B cell (primary cell): ENCODE results near the gene CCK. TPM values are rescaled to one million over a fixed set of nuclear protein-coding genes. Genes with fewer than 3 reads are reported as not detected.

Source experiments
- ATAC-seq: fragments of 200-7000 bp; cut with Tn5 transposase; one replicate; pipeline ENCODE4 v1.10.0; 2021; ENCODE audit warnings: low read depth, mild to moderate bottlenecking, moderate number of reproducible peaks, moderate library complexity
- CTCF ChIA-PET: fragments of 350-600 bp; sonication (Branson Sonifier 250); formaldehyde crosslinking; loops from one replicate; lab custom pipeline; 2021; ENCODE audit warnings: antibody characterized with exemption, inconsistent platforms; lab: Charles Lee
- POLR2A ChIA-PET: fragments of 350-600 bp; sonication (Branson Sonifier 250); formaldehyde crosslinking; loops from one replicate; lab custom pipeline; 2021; ENCODE audit warnings: antibody characterized with exemption; lab: Charles Lee
- DNase-seq: peaks from one replicate; pipeline ENCODE4 v3.0.0; 2013
- H2AFZ ChIP-seq: 2 replicates; pipeline ENCODE4 v1.6.1; 2012; ENCODE audit warnings: mild to moderate bottlenecking, low read depth, low read length; ENCODE audit not compliant: insufficient read depth, poor library complexity, severe bottlenecking
- H3K27ac ChIP-seq, 2 donors: 1 replicate in 1 of 2; 2 replicates in 1 of 2; pipeline ENCODE4 v1.5.1; 2012 to 2013; ENCODE audit warnings: low read length in 2 of 2, mild to moderate bottlenecking in 2 of 2, moderate library complexity in 1 of 2
- H3K27me3 ChIP-seq, 4 experiments: fragments of 200-600 bp in 1 of 4; sonication (generic) in 1 of 4; replicated peaks in 1 of 4; 1 replicate in 2 of 4; 2 replicates in 2 of 4; pipeline versions ENCODE4 v1.6.1 to v1.7.0; 2013 to 2016; ENCODE audit warnings: low read length in 3 of 4, mild to moderate bottlenecking in 2 of 4, mixed read lengths in 1 of 4, moderate library complexity in 1 of 4; ENCODE audit not compliant: insufficient read depth in 4 of 4, control insufficient read depth in 3 of 4; ENCODE audit errors: control extremely low read depth in 1 of 4
- H3K36me3 ChIP-seq, 2 experiments: replicated peaks in 1 of 2; 1 replicate in 1 of 2; 2 replicates in 1 of 2; pipeline versions ENCODE4 v1.6.1 to v1.7.1; 2013; ENCODE audit warnings: low read length in 1 of 2; ENCODE audit not compliant: insufficient read depth in 2 of 2, control insufficient read depth in 1 of 2; ENCODE audit errors: control extremely low read depth in 1 of 2, extremely low read depth in 1 of 2
- H3K4me1 ChIP-seq, 2 donors: fragments of 200-600 bp in 1 of 2; sonication (generic) in 1 of 2; 1 replicate in 1 of 2; 2 replicates in 1 of 2; pipeline versions ENCODE4 v1.5.1 to v1.6.1; 2013 to 2017; ENCODE audit warnings: low read length in 2 of 2; ENCODE audit not compliant: control insufficient read depth in 2 of 2, insufficient read depth in 2 of 2
- H3K4me2 ChIP-seq: replicated peaks from 2 replicates; pipeline ENCODE3; 2012; ENCODE audit warnings: mild to moderate bottlenecking, low read depth, low read length; ENCODE audit not compliant: poor library complexity, severe bottlenecking
- H3K4me3 ChIP-seq, 5 experiments: fragments of 200-600 bp in 1 of 5; sonication (generic) in 1 of 5; 1 replicate in 3 of 5; 2 replicates in 2 of 5; pipeline versions ENCODE4 v1.5.1 to v1.7.0; 2011 to 2016; ENCODE audit warnings: low read length in 4 of 5, mild to moderate bottlenecking in 4 of 5, low read depth in 2 of 5, control low read depth in 1 of 5, moderate library complexity in 1 of 5; ENCODE audit not compliant: insufficient read depth in 1 of 5; ENCODE audit errors: control extremely low read depth in 1 of 5, extremely low read depth in 1 of 5
- H3K79me2 ChIP-seq: fragments of 200-600 bp; sonication (generic); one replicate; pipeline ENCODE4 v1.6.0; 2016; ENCODE audit warnings: low read length; ENCODE audit not compliant: control insufficient read depth, insufficient read depth
- H3K9ac ChIP-seq: fragments of 200-600 bp; sonication (generic); 2 replicates; pipeline ENCODE4 v1.6.1; 2017; ENCODE audit warnings: mild to moderate bottlenecking, low read length, moderate library complexity
- H3K9me3 ChIP-seq, 3 donors: one replicate each; pipeline versions ENCODE4 v1.6.1 to v1.7.1; 2013; ENCODE audit warnings: low read length in 2 of 3; ENCODE audit not compliant: control insufficient read depth in 2 of 3, insufficient read depth in 1 of 3; ENCODE audit errors: control extremely low read depth in 1 of 3
- H4K20me1 ChIP-seq: 2 replicates; pipeline ENCODE4 v1.6.0; 2012; ENCODE audit warnings: mild to moderate bottlenecking, low read length; ENCODE audit not compliant: insufficient read depth, control insufficient read depth, poor library complexity, severe bottlenecking
- H3K27ac Mint-ChIP-seq: one replicate; pipeline ENCODE4 v1.8.0; 2021; ENCODE audit warnings: mixed read lengths
- H3K27me3 Mint-ChIP-seq: one replicate; pipeline ENCODE4 v1.8.0; 2021; ENCODE audit warnings: mixed read lengths
- H3K4me1 Mint-ChIP-seq: one replicate; pipeline ENCODE4 v1.8.0; 2021; ENCODE audit warnings: mixed read lengths
- H3K4me3 Mint-ChIP-seq: one replicate; pipeline ENCODE4 v1.8.0; 2021; ENCODE audit warnings: mixed read lengths
- H3K9me3 Mint-ChIP-seq: one replicate; pipeline ENCODE4 v1.8.0; 2022; ENCODE audit warnings: mixed read lengths; ENCODE audit not compliant: insufficient read depth
- CTCF ChIP-seq: fragments of 200-600 bp; IDR thresholded peaks from one replicate; pipeline ENCODE4 v1.8.0; 2022; ENCODE audit warnings: antibody characterized with exemption, mild to moderate bottlenecking
- EZH2 ChIP-seq: IDR thresholded peaks from 2 replicates; pipeline ENCODE4 v1.6.1; 2012; ENCODE audit warnings: borderline replicate concordance, low read depth, mild to moderate bottlenecking, moderate library complexity, low read length; ENCODE audit not compliant: insufficient read depth, poor library complexity, severe bottlenecking
- WGBS: methylation state at CpG from one replicate; pipeline ENCODE4 v1.1.5; 2013; ENCODE audit warnings: missing lambda C conversion rate; ENCODE audit not compliant: insufficient coverage; 5-methylcytosine and 5-hydroxymethylcytosine counted together
- intact Hi-C: fragments of 100-400 bp; cut with micrococcal nuclease; formaldehyde crosslinking; loops from one replicate; pipeline ENCODE4 v1.10.0; 2022
- polyA plus RNA-seq: library from polyadenylated mRNA; depleted of rRNA; stranded (reverse); fragments of >200 nt; gene quantifications from 2 replicates; pipeline ENCODE4 v1.2.3, GENCODE V29; 2012
- total RNA-seq, 2 donors: library from RNA; stranded (reverse); fragments of 120-200 nt in 1 of 2; gene quantifications; 1 replicate in 1 of 2; 2 replicates in 1 of 2; pipeline versions ENCODE4 v1.2.3 to v1.2.4, GENCODE V29; 2013 to 2022

Gene CCK
- total and polyA plus RNA-seq, 2 donors (not counting 1 experiment from before 2014, with no cell fraction given), result not detected

DNA sequence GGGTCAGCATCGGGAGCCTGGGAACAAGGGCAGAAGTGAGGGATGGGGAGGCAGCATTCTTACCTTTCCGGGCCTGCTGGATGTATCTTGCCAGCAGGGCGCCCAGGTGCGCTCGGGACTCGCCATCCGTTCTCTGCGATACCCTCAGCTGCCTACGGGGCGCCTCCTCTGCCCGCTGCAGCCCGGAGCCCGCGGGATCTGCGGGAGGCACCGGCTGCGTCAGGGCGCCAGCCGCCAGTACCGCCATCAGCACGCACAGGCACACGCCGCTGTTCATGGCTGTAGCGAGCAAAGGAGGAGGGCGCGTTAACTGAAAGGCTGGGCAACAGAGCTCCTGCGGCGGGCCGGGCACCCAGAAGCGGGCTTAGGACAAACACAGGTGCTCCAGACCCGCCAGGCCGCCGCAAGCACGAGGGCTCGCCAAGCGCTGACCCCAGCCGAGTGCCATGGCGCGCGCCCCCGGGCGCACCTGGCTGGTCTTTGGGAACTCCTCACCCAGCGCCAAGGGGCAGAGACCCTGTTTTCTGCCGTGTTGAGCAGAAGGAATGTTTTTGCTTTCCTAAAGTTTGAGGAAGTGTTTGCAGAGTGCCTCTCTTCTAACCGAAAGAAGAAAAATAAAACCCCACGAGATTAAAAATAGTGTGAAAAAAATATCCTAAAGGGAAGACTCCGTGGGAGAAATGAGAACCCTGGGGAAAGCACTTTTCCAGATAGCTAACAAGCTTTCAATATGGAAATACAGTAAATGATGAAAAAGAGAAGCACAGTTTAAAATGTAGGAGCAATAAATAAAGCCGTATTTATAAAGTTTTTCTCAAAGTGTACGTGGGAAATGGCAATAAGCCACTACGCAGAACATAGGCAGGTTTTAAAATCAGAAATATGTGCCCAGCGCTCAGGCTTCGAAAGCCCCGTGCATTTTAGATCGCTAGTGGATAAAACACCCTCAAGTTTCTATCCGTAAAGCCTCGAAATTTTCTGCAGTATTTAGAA, 2.3 kb downstream of the CCK start:
- Histone ChIP-seq H2AFZ (peak overlapping the region; percentile 38), H3K27me3 (peaks cover 0 to 68% (median 26%) of the 10 kb centered on the region in 4 experiments), H3K4me3 (peak overlapping the region in 2 of 5 experiments; percentile 15 to 35), H4K20me1 (no peaks in the 10 kb centered on the region), H3K9ac (no peak overlapping the region), H3K36me3 (no peaks in the 10 kb centered on the region), H3K27ac (no peak overlapping the region), H3K79me2 (no peaks in the 10 kb centered on the region), H3K4me1 (peaks cover 13 to 29% of the 10 kb centered on the region in 2 donors), H3K9me3 (peaks cover 0 to 14% (median 0%) of the 10 kb centered on the region in 3 donors), H3K4me2 (peak overlapping the region; percentile 60)
- no peak overlapping the region for H3K27ac Mint-ChIP-seq
- H3K9me3 Mint-ChIP-seq, result peaks cover 3% of the 10 kb centered on the region
- H3K4me1 Mint-ChIP-seq, result peaks cover 11% of the 10 kb centered on the region
- intact Hi-C loops, result no loop called here
- ATAC-seq (no peak), DNase-seq (peak; percentile 25)
- CTCF ChIA-PET, result interaction anchor here (1.2 kb wide), 1 partner anchor 16 kb away, joined by 3 read pairs; no protein-coding TSS in a partner anchor
- no peak for TF ChIP-seq EZH2
- no peak for TF ChIP-seq CTCF
- H3K27me3 Mint-ChIP-seq, result peaks cover 58% of the 10 kb centered on the region
- POLR2A ChIA-PET, result no interaction called here
- WGBS, result 1% methylated on average over 42 of the region's 56 CpGs
- H3K4me3 Mint-ChIP-seq, result peak overlapping the region; percentile 32

DNA sequence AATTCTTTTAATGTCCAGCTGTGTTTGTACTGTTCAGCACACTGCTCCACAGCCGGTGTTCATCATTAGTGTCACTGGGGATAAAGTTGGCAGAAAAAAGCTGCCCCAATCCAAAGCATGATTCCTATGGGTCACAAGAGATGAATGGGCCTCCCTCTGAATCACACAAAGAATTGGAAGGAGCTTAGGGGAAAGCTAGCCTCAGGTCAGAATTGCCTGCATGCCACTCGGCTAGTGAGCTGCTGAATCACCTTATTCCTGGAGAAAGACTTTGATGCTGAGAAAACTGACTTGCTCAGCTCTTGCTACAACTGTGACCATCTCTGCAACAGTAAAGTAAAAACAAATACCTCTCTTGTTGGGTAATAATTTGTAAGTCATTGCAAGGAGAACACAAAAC, 3.5 kb downstream of the CCK start:
- Histone ChIP-seq H3K9ac (no peak overlapping the region), H3K27me3 (peaks cover 0 to 58% (median 24%) of the 10 kb centered on the region in 4 experiments), H3K4me2 (no peak overlapping the region), H3K36me3 (no peaks in the 10 kb centered on the region), H4K20me1 (no peaks in the 10 kb centered on the region), H3K27ac (no peak overlapping the region), H3K79me2 (no peaks in the 10 kb centered on the region), H2AFZ (no peak overlapping the region), H3K4me3 (no peak overlapping the region), H3K4me1 (peaks cover 13 to 29% of the 10 kb centered on the region in 2 donors), H3K9me3 (peaks cover 0 to 14% (median 0%) of the 10 kb centered on the region in 3 donors)
- Mint-ChIP-seq H3K27ac (no peak overlapping the region), H3K27me3 (peaks cover 58% of the 10 kb centered on the region), H3K4me1 (peaks cover 11% of the 10 kb centered on the region), H3K4me3 (no peak overlapping the region), H3K9me3 (peaks cover 4% of the 10 kb centered on the region)
- no peak for ATAC-seq
- ChIA-PET POLR2A (no interaction called here), CTCF (interaction anchor here (3.1 kb wide), 1 partner anchor 15 kb away, joined by 10 read pairs; no protein-coding TSS in a partner anchor)
- intact Hi-C loops, result no loop called here
- DNase-seq, result no peak
- TF ChIP-seq EZH2, result no peak
- TF ChIP-seq CTCF, result no peak
- WGBS, result 40% methylated on average over 1 of the region's 2 CpGs
